ENCODE results near the gene WNT2B.

DNA sequence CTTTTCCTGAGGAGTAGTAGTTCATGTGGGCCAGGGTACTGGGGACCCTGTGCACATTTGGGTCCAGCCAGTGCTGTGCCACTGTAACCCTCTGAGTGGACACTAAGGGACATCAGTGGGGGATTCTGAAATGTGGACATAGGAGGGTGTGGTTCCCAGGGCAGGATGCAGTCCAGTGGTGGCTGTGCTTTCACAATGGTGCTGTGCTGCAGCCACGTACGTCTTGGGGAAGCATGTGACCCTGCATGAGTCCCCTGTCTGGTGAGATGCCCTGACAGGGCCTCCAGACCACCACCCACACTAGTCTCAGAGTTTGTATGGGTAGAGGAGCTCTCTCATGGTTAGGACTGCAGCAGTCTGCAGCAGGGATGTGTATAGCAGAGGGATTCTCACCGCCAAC, 37.8 kb upstream of the WNT2B start:
- TF ChIP-seq, protein P1, sequence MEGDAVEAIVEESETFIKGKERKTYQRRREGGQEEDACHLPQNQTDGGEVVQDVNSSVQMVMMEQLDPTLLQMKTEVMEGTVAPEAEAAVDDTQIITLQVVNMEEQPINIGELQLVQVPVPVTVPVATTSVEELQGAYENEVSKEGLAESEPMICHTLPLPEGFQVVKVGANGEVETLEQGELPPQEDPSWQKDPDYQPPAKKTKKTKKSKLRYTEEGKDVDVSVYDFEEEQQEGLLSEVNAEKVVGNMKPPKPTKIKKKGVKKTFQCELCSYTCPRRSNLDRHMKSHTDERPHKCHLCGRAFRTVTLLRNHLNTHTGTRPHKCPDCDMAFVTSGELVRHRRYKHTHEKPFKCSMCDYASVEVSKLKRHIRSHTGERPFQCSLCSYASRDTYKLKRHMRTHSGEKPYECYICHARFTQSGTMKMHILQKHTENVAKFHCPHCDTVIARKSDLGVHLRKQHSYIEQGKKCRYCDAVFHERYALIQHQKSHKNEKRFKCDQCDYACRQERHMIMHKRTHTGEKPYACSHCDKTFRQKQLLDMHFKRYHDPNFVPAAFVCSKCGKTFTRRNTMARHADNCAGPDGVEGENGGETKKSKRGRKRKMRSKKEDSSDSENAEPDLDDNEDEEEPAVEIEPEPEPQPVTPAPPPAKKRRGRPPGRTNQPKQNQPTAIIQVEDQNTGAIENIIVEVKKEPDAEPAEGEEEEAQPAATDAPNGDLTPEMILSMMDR (IDR thresholded peaks at IDR 0.05; ENCODE audit: extremely low read depth in 1 of 2, insufficient read depth in 1 of 2, low read depth in 1 of 2, low read length in 2 of 2): no peak
- no peak for TF ChIP-seq POLR2AphosphoS5 (IDR thresholded peaks at IDR 0.05; ENCODE audit: insufficient read depth, low read depth, low read length)
- TF ChIP-seq, protein P2, sequence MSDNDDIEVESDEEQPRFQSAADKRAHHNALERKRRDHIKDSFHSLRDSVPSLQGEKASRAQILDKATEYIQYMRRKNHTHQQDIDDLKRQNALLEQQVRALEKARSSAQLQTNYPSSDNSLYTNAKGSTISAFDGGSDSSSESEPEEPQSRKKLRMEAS (IDR thresholded peaks at IDR 0.05; ENCODE audit: insufficient read depth, insufficient read length): no peak
- no peak for TF ChIP-seq POLR2A (IDR thresholded peaks at IDR 0.05; ENCODE audit: low read depth, low read length)
- no peak for TF ChIP-seq FOS (IDR thresholded peaks at IDR 0.05; ENCODE audit: borderline replicate concordance, insufficient read depth, low read length)
- no peak for TF ChIP-seq JUN (IDR thresholded peaks at IDR 0.05; ENCODE audit: borderline replicate concordance, insufficient read depth, insufficient read length, low read depth)
- TF ChIP-seq MYC (IDR thresholded peaks at IDR 0.05; ENCODE audit: low read depth, low read length): no peak
- no peak for TF ChIP-seq GATA2 (IDR thresholded peaks at IDR 0.05; ENCODE audit: insufficient read depth, insufficient read length, low read depth, low read length)
